H1 (cell line): ENCODE data around the gene SMARCC2.

ENCODE experiments used
- BRCA1 ChIP-seq: IDR thresholded peaks from 2 replicates; pipeline ENCODE4 v1.6.1; 2012; ENCODE audit warnings: low read depth, low read length, improper control_type of control experiment
- CHD2 ChIP-seq: IDR thresholded peaks from 2 replicates; pipeline ENCODE4 v1.6.1; 2012; ENCODE audit warnings: low read length, improper control_type of control experiment
- CTCF ChIP-seq, 3 experiments: IDR thresholded peaks; 1 replicate in 2 of 3; 2 replicates in 1 of 3; pipeline versions ENCODE4 v1.5.1 to v1.6.1; 2011; ENCODE audit warnings: low read length in 3 of 3, mild to moderate bottlenecking in 3 of 3, inconsistent platforms in 2 of 3, low read depth in 1 of 3, moderate library complexity in 1 of 3; ENCODE audit not compliant: insufficient read depth in 1 of 3; ENCODE audit errors: control extremely low read depth in 1 of 3
- EZH2 ChIP-seq: fragments of 200-600 bp; sonication (generic); IDR thresholded peaks from 2 replicates; pipeline ENCODE4 v1.7.1; 2012; ENCODE audit warnings: low read depth, mild to moderate bottlenecking, moderate library complexity, low read length, inconsistent platforms; ENCODE audit not compliant: severe bottlenecking
- MAX ChIP-seq: IDR thresholded peaks from 2 replicates; pipeline ENCODE4 v1.6.1; 2012; ENCODE audit warnings: inconsistent platforms
- POLR2AphosphoS5 ChIP-seq: IDR thresholded peaks from 2 replicates; pipeline ENCODE4 v1.6.1; 2011; ENCODE audit warnings: low read depth, low read length
- RBBP5 ChIP-seq: IDR thresholded peaks from 2 replicates; pipeline ENCODE4 v1.7.1; 2012; ENCODE audit warnings: low read depth, mild to moderate bottlenecking, inconsistent platforms, low read length, moderate library complexity, borderline replicate concordance
- RXRA ChIP-seq: IDR thresholded peaks from 2 replicates; pipeline ENCODE4 v1.6.1; 2011; ENCODE audit warnings: low read depth, mild to moderate bottlenecking, low read length, moderate library complexity; ENCODE audit not compliant: insufficient read depth
- SIN3A ChIP-seq, 2 experiments: IDR thresholded peaks in 1 of 2; conservative IDR thresholded peaks in 1 of 2; 2 replicates each; pipeline ENCODE4 v1.6.1; 2011 to 2012; ENCODE audit warnings: low read length in 2 of 2, improper control_type of control experiment in 1 of 2, low read depth in 1 of 2, mild to moderate bottlenecking in 1 of 2
- SIRT6 ChIP-seq: IDR thresholded peaks from one replicate; pipeline ENCODE4 v1.7.1; 2012; ENCODE audit warnings: low read length, inconsistent platforms
- SP1 ChIP-seq: IDR thresholded peaks from 2 replicates; pipeline ENCODE4 v1.6.1; 2011; ENCODE audit warnings: low read depth, low read length
- TAF7 ChIP-seq: optimal IDR thresholded peaks from 2 replicates; pipeline ENCODE3; 2011; ENCODE audit warnings: low read depth, mild to moderate bottlenecking, inconsistent platforms, low read length, moderate library complexity, borderline replicate concordance
- YY1 ChIP-seq: IDR thresholded peaks from 2 replicates; pipeline ENCODE4 v1.6.1; 2011; ENCODE audit warnings: low read depth, mild to moderate bottlenecking, low read length

- TF ChIP-seq RBBP5 (no peak), CTCF (IDR thresholded peaks at IDR 0.05; ENCODE audit: control extremely low read depth in 1 of 3, insufficient read depth in 1 of 3, low read depth in 1 of 3, low read length in 3 of 3) (no peak), CHD2 (no peak), EZH2 (no peak), TAF7 (no peak), MAX (no peak), BRCA1 (no peak), POLR2AphosphoS5 (no peak), SIN3A (conservative IDR thresholded peaks at IDR 0.05 in 1 of 2, IDR thresholded peaks at IDR 0.05 in 1 of 2; ENCODE audit: low read depth in 1 of 2, low read length in 2 of 2) (no peak), SP1 (no peak), SIRT6 (no peak), YY1 (no peak), RXRA (no peak)
Measured at GRCh38 chr12:56229916-56230431, 40.7 kb upstream of the SMARCC2 start, which contains the start of gene SLC39A5.
